H1 (cell line): ENCODE measurements around the gene HBA2. TPM values are rescaled to one million over a fixed set of nuclear protein-coding genes. Genes with fewer than 3 reads are reported as not detected.
"Not testable (repeated sequence)": the region's sequence is repeated elsewhere in the genome, so short reads cannot be mapped to it uniquely, and the experiment has no call there.

Source experiments
- CTCF ChIA-PET: fragments of 300-600 bp; sonication (Branson Sonifier 250); formaldehyde crosslinking; loops from one replicate; lab custom pipeline; 2021; ENCODE audit not compliant: partially characterized antibody; lab: Charles Lee
- POLR2A ChIA-PET: fragments of 300-600 bp; sonication (Branson Sonifier 250); formaldehyde crosslinking; loops from one replicate; lab custom pipeline; 2021; ENCODE audit warnings: inconsistent platforms; ENCODE audit not compliant: partially characterized antibody; lab: Charles Lee
- DNase-seq, 2 experiments: peaks; one replicate each; pipeline versions ENCODE4 v3.0.0 to v3.0.0-alpha.2; 2010 to 2022; ENCODE audit warnings: low spot score in 2 of 2, low read depth in 1 of 2, mixed read lengths in 1 of 2
- FAIRE-seq: peaks from 2 replicates; lab custom pipeline; 2011; peaks lifted over from hg19 to GRCh38; lab: Jason Lieb, UNC
- H2AFZ ChIP-seq: 2 replicates; pipeline ENCODE4 v1.8.1; 2012; ENCODE audit warnings: low read length, inconsistent platforms
- H2AK5ac ChIP-seq: 2 replicates; pipeline ENCODE4 v1.6.1; 2013; ENCODE audit warnings: low read depth, low read length
- H2BK120ac ChIP-seq: replicated peaks from 2 replicates; pipeline ENCODE3; 2013; ENCODE audit warnings: low read depth, low read length, inconsistent platforms
- H2BK12ac ChIP-seq: 2 replicates; pipeline ENCODE4 v1.6.1; 2013; ENCODE audit warnings: low read depth, low read length
- H2BK15ac ChIP-seq: 2 replicates; pipeline ENCODE4 v1.6.1; 2013; ENCODE audit warnings: low read length
- H2BK20ac ChIP-seq: 2 replicates; pipeline ENCODE4 v1.6.1; 2013; ENCODE audit warnings: low read length
- H2BK5ac ChIP-seq: 2 replicates; pipeline ENCODE4 v1.6.1; 2013; ENCODE audit warnings: low read depth, low read length
- H3K14ac ChIP-seq: 2 replicates; pipeline ENCODE4 v1.6.1; 2013; ENCODE audit warnings: inconsistent platforms; ENCODE audit not compliant: insufficient read length
- H3K18ac ChIP-seq: 2 replicates; pipeline ENCODE4 v1.6.1; 2013; ENCODE audit warnings: low read length; ENCODE audit errors: extremely low read depth
- H3K23ac ChIP-seq: 2 replicates; pipeline ENCODE4 v1.6.1; 2013; ENCODE audit warnings: inconsistent platforms; ENCODE audit not compliant: insufficient read length
- H3K23me2 ChIP-seq: 2 replicates; pipeline ENCODE4 v1.6.1; 2013; ENCODE audit warnings: low read depth, low read length
- H3K27ac ChIP-seq: 2 replicates; pipeline ENCODE4 v1.6.1; 2011; ENCODE audit warnings: low read depth, low read length, inconsistent platforms
- H3K27me3 ChIP-seq, 4 experiments: replicated peaks in 1 of 4; 1 replicate in 1 of 4; 2 replicates in 3 of 4; pipeline versions ENCODE4 v1.6.1 to v1.8.1; 2011 to 2013; ENCODE audit warnings: low read length in 3 of 4, mild to moderate bottlenecking in 3 of 4, inconsistent platforms in 2 of 4, mixed read lengths in 2 of 4, moderate library complexity in 1 of 4; ENCODE audit not compliant: control insufficient read depth in 3 of 4, insufficient read depth in 3 of 4; ENCODE audit errors: extremely low read depth in 1 of 4
- H3K36me3 ChIP-seq, 4 experiments: 2 replicates each; pipeline versions ENCODE4 v1.6.1 to v1.8.1; 2011 to 2013; ENCODE audit warnings: mild to moderate bottlenecking in 4 of 4, low read length in 3 of 4, moderate library complexity in 2 of 4, control low read depth in 1 of 4, inconsistent platforms in 1 of 4; ENCODE audit not compliant: insufficient read depth in 4 of 4, control insufficient read depth in 2 of 4
- H3K4ac ChIP-seq: replicated peaks from 2 replicates; pipeline ENCODE3; 2013; ENCODE audit warnings: low read length, low read depth, mixed read lengths, inconsistent platforms; ENCODE audit not compliant: insufficient read length
- H3K4me1 ChIP-seq, 4 experiments: replicated peaks in 1 of 4; 1 replicate in 1 of 4; 2 replicates in 3 of 4; pipeline versions ENCODE4 v1.6.1 to v1.8.1; 2011 to 2013; ENCODE audit warnings: low read length in 3 of 4, inconsistent platforms in 2 of 4, mixed read lengths in 1 of 4; ENCODE audit not compliant: insufficient read depth in 4 of 4, control insufficient read depth in 3 of 4
- H3K4me2 ChIP-seq, 2 experiments: 2 replicates each; pipeline versions ENCODE4 v1.6.1 to v1.8.1; 2011 to 2013; ENCODE audit warnings: low read depth in 2 of 2, low read length in 2 of 2, control low read depth in 1 of 2, inconsistent platforms in 1 of 2, mild to moderate bottlenecking in 1 of 2; ENCODE audit not compliant: insufficient read depth in 1 of 2
- H3K4me3 ChIP-seq, 4 experiments: fragments of 200-600, 300-600 bp in 1 of 4; sonication (generic), shearing (Covaris generic), sonication (Bioruptor Twin) in 1 of 4; 2 replicates each; pipeline versions ENCODE4 v1.5.1 to v1.8.1; 2011 to 2016; ENCODE audit warnings: low read length in 4 of 4, low read depth in 3 of 4, control low read depth in 2 of 4, inconsistent platforms in 2 of 4, mild to moderate bottlenecking in 2 of 4, mixed read lengths in 1 of 4, moderate library complexity in 1 of 4; ENCODE audit not compliant: insufficient read depth in 2 of 4; ENCODE audit errors: extremely low read depth in 1 of 4
- H3K56ac ChIP-seq: replicated peaks from 2 replicates; pipeline ENCODE3; 2013; ENCODE audit warnings: low read depth, mild to moderate bottlenecking, mixed read lengths, low read length, inconsistent platforms; ENCODE audit not compliant: insufficient read length
- H3K79me1 ChIP-seq: 2 replicates; pipeline ENCODE4 v1.6.1; 2013; ENCODE audit warnings: low read depth, low read length, control low read depth
- H3K79me2 ChIP-seq, 2 experiments: 2 replicates each; pipeline versions ENCODE4 v1.6.1 to v1.8.1; 2012 to 2013; ENCODE audit warnings: low read length in 2 of 2, mild to moderate bottlenecking in 2 of 2, inconsistent platforms in 1 of 2; ENCODE audit not compliant: insufficient read depth in 2 of 2, control insufficient read depth in 1 of 2
- H3K9ac ChIP-seq, 4 experiments: replicated peaks in 1 of 4; 1 replicate in 1 of 4; 2 replicates in 3 of 4; pipeline versions ENCODE4 v1.6.1 to v1.8.1; 2011 to 2013; ENCODE audit warnings: low read depth in 3 of 4, low read length in 3 of 4, control low read depth in 2 of 4, mild to moderate bottlenecking in 2 of 4, moderate library complexity in 2 of 4, inconsistent platforms in 1 of 4; ENCODE audit errors: extremely low read depth in 1 of 4
- H3K9me3 ChIP-seq, 2 experiments: 2 replicates each; pipeline versions ENCODE4 v1.6.1 to v1.8.1; 2012 to 2013; ENCODE audit warnings: mild to moderate bottlenecking in 2 of 2, moderate library complexity in 2 of 2, control low read depth in 1 of 2, inconsistent platforms in 1 of 2, low read depth in 1 of 2, low read length in 1 of 2, mixed read lengths in 1 of 2; ENCODE audit not compliant: insufficient read depth in 2 of 2
- H4K20me1 ChIP-seq, 2 experiments: replicated peaks in 1 of 2; 2 replicates each; pipeline versions ENCODE3 to v1.8.1; 2011 to 2013; ENCODE audit warnings: inconsistent platforms in 2 of 2, low read length in 2 of 2, mild to moderate bottlenecking in 1 of 2; ENCODE audit not compliant: insufficient read depth in 2 of 2, control insufficient read depth in 1 of 2
- H4K5ac ChIP-seq: 2 replicates; pipeline ENCODE4 v1.6.1; 2013; ENCODE audit warnings: low read length, low read depth, mixed read lengths, inconsistent platforms; ENCODE audit not compliant: insufficient read length
- H4K8ac ChIP-seq: 2 replicates; pipeline ENCODE4 v1.8.0; 2013; ENCODE audit warnings: mild to moderate bottlenecking, moderate library complexity, low read length, inconsistent platforms; ENCODE audit not compliant: insufficient read depth; ENCODE audit errors: extremely low read depth
- H4K91ac ChIP-seq: replicated peaks from 2 replicates; pipeline ENCODE3; 2013; ENCODE audit warnings: low read length, mixed read lengths, inconsistent platforms; ENCODE audit not compliant: insufficient read length
- BRCA1 ChIP-seq: IDR thresholded peaks from 2 replicates; pipeline ENCODE4 v1.6.1; 2012; ENCODE audit warnings: low read depth, low read length, improper control_type of control experiment
- EZH2 ChIP-seq: fragments of 200-600 bp; sonication (generic); IDR thresholded peaks from 2 replicates; pipeline ENCODE4 v1.7.1; 2012; ENCODE audit warnings: low read depth, mild to moderate bottlenecking, moderate library complexity, low read length, inconsistent platforms; ENCODE audit not compliant: severe bottlenecking
- HDAC2 ChIP-seq, 2 experiments: fragments of 300-600 bp in 1 of 2; sonication (generic) in 1 of 2; IDR thresholded peaks; 2 replicates each; pipeline ENCODE4 v1.6.1; 2011 to 2012; ENCODE audit warnings: low read depth in 2 of 2, low read length in 2 of 2, mild to moderate bottlenecking in 2 of 2, moderate library complexity in 2 of 2, borderline replicate concordance in 1 of 2, inconsistent platforms in 1 of 2
- POLR2AphosphoS5 ChIP-seq: IDR thresholded peaks from 2 replicates; pipeline ENCODE4 v1.6.1; 2011; ENCODE audit warnings: low read depth, low read length
- RBBP5 ChIP-seq: IDR thresholded peaks from 2 replicates; pipeline ENCODE4 v1.7.1; 2012; ENCODE audit warnings: low read depth, mild to moderate bottlenecking, inconsistent platforms, low read length, moderate library complexity, borderline replicate concordance
- SAP30 ChIP-seq: fragments of 300-600 bp; sonication (generic); IDR thresholded peaks from 2 replicates; pipeline ENCODE4 v1.7.1; 2012; ENCODE audit warnings: low read length, moderate library complexity, mild to moderate bottlenecking, inconsistent platforms; ENCODE audit not compliant: insufficient read depth, insufficient replicate concordance
- SP2 ChIP-seq: IDR thresholded peaks from 2 replicates; pipeline ENCODE4 v1.6.1; 2012; ENCODE audit warnings: mild to moderate bottlenecking, low read length, inconsistent platforms
- SRF ChIP-seq: IDR thresholded peaks from 2 replicates; pipeline ENCODE4 v1.6.1; 2011; ENCODE audit warnings: mild to moderate bottlenecking, low read depth, low read length, moderate library complexity
- SUZ12 ChIP-seq: fragments of 200-600 bp; sonication (generic); IDR thresholded peaks from 2 replicates; pipeline ENCODE4 v1.6.1; 2012; ENCODE audit warnings: mild to moderate bottlenecking, inconsistent platforms, low read length, moderate library complexity, mixed read lengths
- TBP ChIP-seq: IDR thresholded peaks from 2 replicates; pipeline ENCODE4 v1.6.1; 2011; ENCODE audit warnings: low read depth, low read length, improper control_type of control experiment
- TEAD4 ChIP-seq: IDR thresholded peaks from 2 replicates; pipeline ENCODE4 v1.6.1; 2012; ENCODE audit warnings: low read depth, low read length, inconsistent platforms, mixed read lengths
- WGBS, 2 experiments: shearing (Covaris generic) in 1 of 2; methylation state at CpG; one replicate each; pipeline versions ENCODE4 v1.1.6 to v1.1.7; 2013 to 2015; ENCODE audit warnings: low lambda C conversion rate in 2 of 2, mixed read lengths in 2 of 2, inconsistent platforms in 1 of 2, low coverage in 1 of 2, missing lambda C conversion rate in 1 of 2; ENCODE audit not compliant: insufficient replicate concordance in 2 of 2, insufficient coverage in 1 of 2, insufficient read length in 1 of 2; ENCODE audit errors: extremely low coverage in 1 of 2, missing lambda C conversion rate in 1 of 2; 5-methylcytosine and 5-hydroxymethylcytosine counted together
- polyA plus RNA-seq, 7 experiments: library from polyadenylated mRNA; depleted of rRNA in 3 of 7; stranded (reverse) in 5 of 7; unstranded in 2 of 7; fragments of >200 nt in 5 of 7; fragments of 200-250 nt in 2 of 7; gene quantifications; 1 replicate in 5 of 7; 2 replicates in 1 of 7; 4 replicates in 1 of 7; pipeline versions ENCODE4 v1.2.1 to v1.2.3, GENCODE V29; 2011 to 2013; ENCODE audit warnings: missing spikeins in 2 of 7, mixed read lengths in 2 of 7
- total RNA-seq: library from RNA; stranded (reverse); fragmentation: NEBNext Ultra II Directional; extraction: Animal tissue kit (Norgen Biotek cat#: 25700); gene quantifications from 2 replicates; pipeline ENCODE4 v1.2.1, GENCODE V29; 2021

HBA2 gene
- total and polyA plus RNA-seq, 2 of the 8 experiments (the other 6 are each of a cell fraction or from before 2014, with no cell fraction given) = 6.1 TPM; not detected in 1

DNA sequence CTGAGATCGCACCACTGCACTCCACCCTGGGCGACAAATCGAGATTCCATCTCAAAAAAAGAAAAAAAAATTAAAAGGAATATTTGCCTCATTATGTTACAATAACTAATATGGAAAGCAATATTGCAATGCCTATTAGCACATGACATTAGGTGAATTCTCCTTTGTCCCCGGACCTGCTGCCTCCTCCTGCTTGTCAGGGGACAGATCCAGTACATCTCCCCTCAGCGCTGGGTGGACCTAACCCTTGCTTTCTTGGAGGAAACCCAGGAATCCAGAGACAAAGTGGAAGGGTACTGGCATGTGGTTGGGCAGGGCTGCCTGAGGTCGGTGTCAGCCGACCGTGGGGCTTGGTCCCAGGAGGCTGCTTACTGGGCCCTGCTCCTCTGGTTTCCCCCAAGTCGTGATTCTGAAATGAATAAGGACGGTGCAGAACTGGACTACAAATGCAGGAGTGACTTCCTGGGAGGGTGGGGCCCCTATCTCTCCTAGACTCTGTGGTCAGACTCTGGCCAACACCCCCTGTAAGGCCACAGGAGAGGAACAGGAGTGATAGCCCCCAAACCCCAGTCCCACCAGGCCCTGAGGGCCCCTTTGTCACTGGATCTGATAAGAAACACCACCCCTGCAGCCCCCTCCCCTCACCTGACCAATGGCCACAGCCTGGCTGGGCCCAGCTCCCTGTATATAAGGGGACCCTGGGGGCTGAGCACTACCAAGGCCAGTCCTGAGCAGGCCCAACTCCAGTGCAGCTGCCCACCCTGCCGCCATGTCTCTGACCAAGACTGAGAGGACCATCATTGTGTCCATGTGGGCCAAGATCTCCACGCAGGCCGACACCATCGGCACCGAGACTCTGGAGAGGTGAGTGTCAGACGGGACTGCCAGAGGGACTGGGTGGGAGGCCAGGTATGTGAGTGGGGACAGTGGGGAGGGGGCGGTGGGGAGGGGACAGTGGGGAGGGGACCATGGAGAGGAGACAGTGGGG, 20.2 kb upstream of the HBA2 start, which contains the start of gene HBZ (continued):
- TF ChIP-seq EZH2 (no peak), HDAC2 (IDR thresholded peaks at IDR 0.05; ENCODE audit: borderline replicate concordance in 1 of 2, low read depth in 2 of 2, low read length in 2 of 2) (no peak), SUZ12 (no peak), SAP30 (no peak), TEAD4 (no peak), POLR2AphosphoS5 (no peak), SP2 (no peak), BRCA1 (no peak), TBP (no peak), SRF (no peak), RBBP5 (no peak)

GRCh38 chr16:153129-153521, 19.6 kb upstream of the HBA2 start:
- DNase-seq, H4K20me1 ChIP-seq, H3K18ac ChIP-seq, H2AFZ ChIP-seq, H3K23me2 ChIP-seq, H3K56ac ChIP-seq, H2BK12ac ChIP-seq, H2BK120ac ChIP-seq, H4K5ac ChIP-seq, H3K27ac ChIP-seq, H3K79me1 ChIP-seq, H2BK20ac ChIP-seq, H3K4me1 ChIP-seq, H3K4ac ChIP-seq, H2BK15ac ChIP-seq, H3K14ac ChIP-seq, H3K4me2 ChIP-seq, H3K4me3 ChIP-seq, H3K79me2 ChIP-seq, H4K8ac ChIP-seq, CTCF ChIA-PET, H2AK5ac ChIP-seq, H2BK5ac ChIP-seq, H3K23ac ChIP-seq, H3K9me3 ChIP-seq, H3K36me3 ChIP-seq, H4K91ac ChIP-seq, POLR2A ChIA-PET, H3K9ac ChIP-seq: not testable (repeated sequence)
- peaks cover 2 to 38% (median 29%) of the 10 kb centered on the region in 4 experiments for H3K27me3 ChIP-seq
- no CpG with 5 or more reads among the region's 6 CpGs for WGBS, 2 experiments
- peak; percentile 57 for FAIRE-seq
